ENCODE data around the gene ZNF208. TPM values are rescaled to one million over a fixed set of nuclear protein-coding genes. Genes with fewer than 3 reads are reported as not detected.
"Not testable (repeated sequence)": the region's sequence is repeated elsewhere in the genome, so short reads cannot be mapped to it uniquely, and the experiment has no call there.

The ZNF208 gene
- 10 to 100 TPM in 1 of 2 donors, 1 to 10 TPM in 1; 4.4 to 36.6 TPM for total RNA-seq

- H3K36me3 ChIP-seq (replicated peaks in 1 of 2; ENCODE audit: insufficient read depth in 1 of 2, low read depth in 2 of 2); H3K4me1 ChIP-seq; intact Hi-C loops (cut with DNase I); H3K27me3 ChIP-seq; H3K9me3 ChIP-seq: not testable (repeated sequence)
- peak within 1 kb of the TSS in 3 of 4 donors; percentile 40 to 70 (median 58) for H3K27ac ChIP-seq
- peak; percentile 86 for ATAC-seq
- H3K4me3 ChIP-seq: peak within 1 kb of the TSS in 1 of 2 donors; percentile 1
- peak in 2 of 3 donors; percentile 42 to 57 for TF ChIP-seq POLR2A (IDR thresholded peaks at IDR 0.05)
- WGBS, 2 donors: 3 to 6% methylated on average over 9 to 28 of the region's 29 CpGs
- DNase-seq: peak; percentile 22 to 81 (median 46)
Observed at GRCh38 chr19:22010437-22011143, at the start of gene ZNF208. TSS of gene ZNF208 (minus strand) at chr19:22010943. CDS start at chr19:22010794, 149 bp downstream.

- Histone ChIP-seq H3K4me3 (peak overlapping the region; percentile 58 to 62), H3K27ac (peak overlapping the region in 3 of 4 donors; percentile 19 to 70 (median 65)), H3K4me1 (no peaks in the 10 kb centered on the region), H3K36me3 (replicated peaks in 1 of 2; ENCODE audit: insufficient read depth in 1 of 2, low read depth in 2 of 2) (no peaks in the 10 kb centered on the region), H3K9me3 (no peaks in the 10 kb centered on the region), H3K27me3 (no peaks in the 10 kb centered on the region)
- DNase-seq: peak in 2 of 4 donors; percentile 14 to 35
- WGBS, 2 donors: 0% methylated on average over 7 to 20 of the region's 20 CpGs
- peak; percentile 64 for ATAC-seq
- TF ChIP-seq CTCF (IDR thresholded peaks at IDR 0.05): no peak
- TF ChIP-seq POLR2A (IDR thresholded peaks at IDR 0.05): no peak
- intact Hi-C loops (cut with DNase I): no loop called here
Observed at GRCh38 chr19:22052644-22053013, 41.9 kb upstream of the ZNF208 start.

- H3K4me3 ChIP-seq; intact Hi-C loops (cut with DNase I); H3K9me3 ChIP-seq; ATAC-seq; H3K27me3 ChIP-seq; DNase-seq; H3K4me1 ChIP-seq; H3K27ac ChIP-seq; H3K36me3 ChIP-seq (replicated peaks in 1 of 2; ENCODE audit: insufficient read depth in 1 of 2, low read depth in 2 of 2): not testable (repeated sequence)
- 52 to 59% methylated on average over 3 of the region's 3 CpGs for WGBS, 2 donors
Observed at GRCh38 chr19:22041151-22041550, 30.4 kb upstream of the ZNF208 start.

- no peak for TF ChIP-seq CTCF (IDR thresholded peaks at IDR 0.05)
- no peak for TF ChIP-seq POLR2A (IDR thresholded peaks at IDR 0.05)
- Histone ChIP-seq H3K9me3 (peaks cover 0 to 5% (median 0%) of the 10 kb centered on the region in 3 donors), H3K27ac (no peak overlapping the region), H3K27me3 (no peaks in the 10 kb centered on the region), H3K36me3 (replicated peaks in 1 of 2; ENCODE audit: insufficient read depth in 1 of 2, low read depth in 2 of 2) (no peaks in the 10 kb centered on the region), H3K4me3 (no peak overlapping the region), H3K4me1 (no peaks in the 10 kb centered on the region)
- no peak for DNase-seq
- ATAC-seq: no peak
- intact Hi-C loops (cut with DNase I): no loop called here
Observed at GRCh38 chr19:22030680-22031079, 19.9 kb upstream of the ZNF208 start.

GRCh38 chr19:22026687-22027086, 15.9 kb upstream of the ZNF208 start:
- no peak for DNase-seq
- intact Hi-C loops (cut with DNase I): no loop called here
- no peak for ATAC-seq

GRCh38 chr19:22025539-22025938, 14.8 kb upstream of the ZNF208 start:
- H3K4me3 ChIP-seq; ATAC-seq; H3K9me3 ChIP-seq; DNase-seq; H3K27ac ChIP-seq; H3K36me3 ChIP-seq (replicated peaks in 1 of 2; ENCODE audit: insufficient read depth in 1 of 2, low read depth in 2 of 2); H3K27me3 ChIP-seq; H3K4me1 ChIP-seq; intact Hi-C loops (cut with DNase I): not testable (repeated sequence)
- WGBS, 2 donors: 81 to 90% methylated on average over 1 of the region's 1 CpG

More at GRCh38 chr19:22026687-22027086, 15.9 kb upstream of the ZNF208 start:
- H3K27me3 ChIP-seq: no peaks in the 10 kb centered on the region
- TF ChIP-seq POLR2A (IDR thresholded peaks at IDR 0.05): no peak
- no peak for TF ChIP-seq CTCF (IDR thresholded peaks at IDR 0.05)
- H3K4me1 ChIP-seq: no peaks in the 10 kb centered on the region
- H3K27ac ChIP-seq: no peak overlapping the region
- H3K4me3 ChIP-seq: no peak overlapping the region
- H3K9me3 ChIP-seq: peaks cover 0 to 5% (median 0%) of the 10 kb centered on the region in 3 donors
- no peaks in the 10 kb centered on the region for H3K36me3 ChIP-seq (replicated peaks in 1 of 2; ENCODE audit: insufficient read depth in 1 of 2, low read depth in 2 of 2)
